SU-DHL-6 (cell line): ENCODE data around the gene FOXJ2.
"Not testable (repeated sequence)": the region's sequence is repeated elsewhere in the genome, so short reads cannot be mapped to it uniquely, and the experiment has no call there.

Experiments used
- H2AFZ ChIP-seq: fragments of 200-600 bp; sonication (generic); 2 replicates; pipeline ENCODE4 v1.6.1; 2014; ENCODE audit warnings: low read depth, mild to moderate bottlenecking, moderate library complexity, mixed read lengths, antibody characterized with exemption, low read length; ENCODE audit not compliant: severe bottlenecking
- H3F3A ChIP-seq: fragments of 200-600 bp; shearing (Covaris generic); 2 replicates; pipeline ENCODE4 v1.6.0; 2016; ENCODE audit warnings: antibody characterized with exemption, mild to moderate bottlenecking; ENCODE audit not compliant: insufficient read depth
- H3K27ac ChIP-seq: fragments of 200-600 bp; sonication (generic); 2 replicates; pipeline ENCODE4 v1.5.1; 2016; ENCODE audit warnings: low read depth, mild to moderate bottlenecking, low read length, moderate library complexity, mixed read lengths
- H3K27me3 ChIP-seq: fragments of 200-600 bp; sonication (generic), shearing (Covaris generic); 2 replicates; pipeline ENCODE4 v1.6.0; 2014; ENCODE audit warnings: mild to moderate bottlenecking, low read length
- H3K36me3 ChIP-seq: fragments of 200-600 bp; sonication (generic); 2 replicates; pipeline ENCODE4 v1.6.1; 2014; ENCODE audit warnings: mild to moderate bottlenecking, low read length, mixed read lengths
- H3K4me2 ChIP-seq: fragments of 300-600, 200-600 bp; shearing (Covaris generic), sonication (generic); 2 replicates; pipeline ENCODE4 v1.6.0; 2014; ENCODE audit warnings: low read length, low read depth, mild to moderate bottlenecking; ENCODE audit not compliant: poor library complexity, severe bottlenecking
- H3K4me3 ChIP-seq: fragments of 200-600 bp; sonication (generic); 2 replicates; pipeline ENCODE4 v1.5.1; 2014; ENCODE audit warnings: antibody characterized with exemption, low read length, mild to moderate bottlenecking, mixed read lengths; ENCODE audit not compliant: insufficient read depth, poor library complexity, severe bottlenecking
- H3K79me2 ChIP-seq: fragments of 200-600 bp; sonication (generic); 2 replicates; pipeline ENCODE4 v1.6.1; 2014; ENCODE audit warnings: mild to moderate bottlenecking, low read length, moderate library complexity; ENCODE audit not compliant: insufficient read depth
- H3K9ac ChIP-seq: fragments of 200-600 bp; sonication (generic); 2 replicates; pipeline ENCODE4 v1.7.0; 2014; ENCODE audit warnings: mild to moderate bottlenecking, low read length
- H3K9me2 ChIP-seq: fragments of 200-600 bp; sonication (generic); replicated peaks from 2 replicates; pipeline ENCODE4 v1.6.1; 2014; ENCODE audit warnings: low read length; ENCODE audit not compliant: insufficient read depth
- H3K9me3 ChIP-seq: fragments of 200-600 bp; sonication (generic); 2 replicates; pipeline ENCODE4 v1.6.1; 2014; ENCODE audit warnings: low read length, mixed read lengths; ENCODE audit not compliant: insufficient read depth
- H4K20me1 ChIP-seq: fragments of 200-600 bp; sonication (generic); 2 replicates; pipeline ENCODE4 v1.6.1; 2014; ENCODE audit warnings: low read depth, mild to moderate bottlenecking, antibody characterized with exemption, low read length, moderate library complexity, mixed read lengths
- EZH2phosphoT487 ChIP-seq: fragments of 200-600 bp; sonication (generic), shearing (Covaris generic); conservative IDR thresholded peaks from 2 replicates; pipeline ENCODE4 v1.6.1; 2018; ENCODE audit warnings: mild to moderate bottlenecking, antibody characterized with exemption, low read length, moderate library complexity, mixed read lengths
- TF ChIP-seq, protein P1 (sequence below): fragments of 200-600 bp; sonication (generic); IDR thresholded peaks from one replicate; pipeline ENCODE4 v1.5.1; 2017; ENCODE audit warnings: antibody characterized with exemption, mild to moderate bottlenecking, low read length, moderate library complexity; ENCODE audit not compliant: insufficient read depth, poor library complexity, severe bottlenecking

The FOXJ2 gene

GRCh38 chr12:8078916-8079315 is 46.4 kb downstream of the FOXJ2 start:
- no peaks in the 10 kb centered on the region for H4K20me1 ChIP-seq
- H3K9ac ChIP-seq: no peak overlapping the region
- no peak overlapping the region for H3K4me3 ChIP-seq
- H3K79me2 ChIP-seq: peaks cover 24% of the 10 kb centered on the region
- TF ChIP-seq EZH2phosphoT487: no peak
- TF ChIP-seq, protein P1, sequence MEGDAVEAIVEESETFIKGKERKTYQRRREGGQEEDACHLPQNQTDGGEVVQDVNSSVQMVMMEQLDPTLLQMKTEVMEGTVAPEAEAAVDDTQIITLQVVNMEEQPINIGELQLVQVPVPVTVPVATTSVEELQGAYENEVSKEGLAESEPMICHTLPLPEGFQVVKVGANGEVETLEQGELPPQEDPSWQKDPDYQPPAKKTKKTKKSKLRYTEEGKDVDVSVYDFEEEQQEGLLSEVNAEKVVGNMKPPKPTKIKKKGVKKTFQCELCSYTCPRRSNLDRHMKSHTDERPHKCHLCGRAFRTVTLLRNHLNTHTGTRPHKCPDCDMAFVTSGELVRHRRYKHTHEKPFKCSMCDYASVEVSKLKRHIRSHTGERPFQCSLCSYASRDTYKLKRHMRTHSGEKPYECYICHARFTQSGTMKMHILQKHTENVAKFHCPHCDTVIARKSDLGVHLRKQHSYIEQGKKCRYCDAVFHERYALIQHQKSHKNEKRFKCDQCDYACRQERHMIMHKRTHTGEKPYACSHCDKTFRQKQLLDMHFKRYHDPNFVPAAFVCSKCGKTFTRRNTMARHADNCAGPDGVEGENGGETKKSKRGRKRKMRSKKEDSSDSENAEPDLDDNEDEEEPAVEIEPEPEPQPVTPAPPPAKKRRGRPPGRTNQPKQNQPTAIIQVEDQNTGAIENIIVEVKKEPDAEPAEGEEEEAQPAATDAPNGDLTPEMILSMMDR: no peak
- H3K4me2 ChIP-seq: no peak overlapping the region
- no peaks in the 10 kb centered on the region for H3K27me3 ChIP-seq
- no peaks in the 10 kb centered on the region for H3K9me3 ChIP-seq
- no peaks in the 10 kb centered on the region for H3K36me3 ChIP-seq
- H3F3A ChIP-seq: no peaks in the 10 kb centered on the region
- no peaks in the 10 kb centered on the region for H3K9me2 ChIP-seq
- H3K27ac ChIP-seq: no peak overlapping the region
- no peak overlapping the region for H2AFZ ChIP-seq

DNA sequence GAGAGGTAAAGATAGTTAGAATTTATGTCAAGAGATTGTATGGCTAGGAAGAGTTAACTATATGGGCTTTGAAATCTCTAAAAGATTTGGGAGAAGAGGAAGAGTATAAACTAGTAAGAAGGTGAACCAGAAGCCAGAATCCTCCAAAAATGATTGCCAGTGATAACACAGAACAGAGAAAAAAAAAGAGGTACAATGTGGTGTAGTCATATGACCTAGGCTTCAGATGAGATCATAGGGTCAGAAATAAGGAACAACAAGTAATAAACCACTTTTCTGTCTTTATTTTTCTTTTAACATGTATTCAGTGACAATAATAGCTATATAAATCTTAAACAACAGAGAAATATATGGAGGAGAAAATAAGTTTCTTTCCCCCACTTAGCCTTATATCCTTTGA is 47.6 kb downstream of the FOXJ2 start:
- Histone ChIP-seq H3K27me3 (no peaks in the 10 kb centered on the region), H2AFZ (no peak overlapping the region), H3K4me2 (no peak overlapping the region), H3K36me3 (no peaks in the 10 kb centered on the region), H3F3A (no peaks in the 10 kb centered on the region), H3K9me2 (no peaks in the 10 kb centered on the region), H3K9ac (no peak overlapping the region), H3K4me3 (no peak overlapping the region), H3K79me2 (peaks cover 36% of the 10 kb centered on the region), H3K27ac (no peak overlapping the region), H4K20me1 (no peaks in the 10 kb centered on the region), H3K9me3 (no peaks in the 10 kb centered on the region)
- no peak for TF ChIP-seq EZH2phosphoT487
- TF ChIP-seq, protein P1: no peak

DNA sequence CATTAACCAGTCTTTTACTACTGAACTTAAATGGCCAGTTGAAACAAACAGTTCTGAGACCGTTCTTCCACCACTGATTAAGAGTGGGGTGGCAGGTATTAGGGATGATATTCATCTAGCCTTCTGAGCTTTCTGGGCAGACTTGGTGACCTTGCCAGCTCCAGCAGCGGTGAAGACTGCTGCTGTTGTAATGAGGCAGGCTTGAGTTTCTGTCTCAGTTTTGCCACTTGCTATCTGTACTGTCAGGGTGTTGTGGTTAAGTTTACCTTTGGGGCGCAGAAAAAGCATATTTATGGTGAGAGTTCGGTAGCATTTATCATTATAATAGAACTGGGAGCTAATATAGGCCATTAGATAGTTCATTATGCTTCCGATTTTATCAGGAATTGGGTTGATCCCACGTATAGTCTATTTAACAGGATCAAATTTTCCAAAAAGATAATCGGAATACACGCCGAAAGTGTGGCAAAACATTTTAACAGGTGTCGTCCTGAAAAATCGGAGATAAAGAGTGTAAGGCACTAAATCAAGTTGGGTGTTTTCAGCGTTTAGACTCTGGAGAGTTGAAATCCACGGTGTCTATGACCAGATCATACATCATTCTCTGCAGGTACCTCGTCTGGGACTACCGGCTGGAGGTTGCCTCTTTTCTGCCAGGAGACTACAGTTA is 48.9 kb downstream of the FOXJ2 start:
- Histone ChIP-seq H2AFZ (peak overlapping the region; percentile 65), H3K27ac (peak overlapping the region; percentile 75), H3K79me2 (peaks cover 49% of the 10 kb centered on the region)

DNA sequence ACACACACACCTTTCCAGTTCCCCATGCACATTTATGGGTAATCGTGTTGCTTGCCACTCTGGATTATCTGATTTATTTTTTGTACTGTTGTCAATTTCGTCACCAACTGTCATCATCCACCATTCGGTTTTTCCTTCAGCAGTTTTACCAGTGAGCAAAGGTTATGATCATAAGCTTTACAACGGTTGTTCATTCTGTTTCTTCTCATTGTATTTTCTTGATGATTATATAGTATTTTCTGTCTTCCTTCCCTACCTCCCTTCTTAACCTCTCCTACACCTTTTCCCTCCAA is 50.2 kb downstream of the FOXJ2 start:
- Histone ChIP-seq H4K20me1 (no peaks in the 10 kb centered on the region), H2AFZ (peak overlapping the region; percentile 76), H3F3A (no peaks in the 10 kb centered on the region), H3K27me3 (no peaks in the 10 kb centered on the region), H3K79me2 (peaks cover 61% of the 10 kb centered on the region), H3K36me3 (no peaks in the 10 kb centered on the region), H3K4me3 (peak overlapping the region; percentile 73), H3K27ac (peak overlapping the region; percentile 75), H3K9ac (peak overlapping the region; percentile 68), H3K9me2 (no peaks in the 10 kb centered on the region), H3K9me3 (no peaks in the 10 kb centered on the region), H3K4me2 (peak overlapping the region; percentile 87)
- TF ChIP-seq, protein P1: no peak
- TF ChIP-seq EZH2phosphoT487: no peak

More for the DNA sequence above, 48.9 kb downstream of the FOXJ2 start:
- no peaks in the 10 kb centered on the region for H4K20me1 ChIP-seq
- no peaks in the 10 kb centered on the region for H3K36me3 ChIP-seq
- no peaks in the 10 kb centered on the region for H3K27me3 ChIP-seq
- peak overlapping the region; percentile 87 for H3K4me2 ChIP-seq
- no peaks in the 10 kb centered on the region for H3K9me2 ChIP-seq
- H3F3A ChIP-seq: no peaks in the 10 kb centered on the region
- peak overlapping the region; percentile 68 for H3K9ac ChIP-seq
- peak overlapping the region; percentile 73 for H3K4me3 ChIP-seq
- H3K9me3 ChIP-seq: no peaks in the 10 kb centered on the region
- no peak for TF ChIP-seq EZH2phosphoT487

DNA sequence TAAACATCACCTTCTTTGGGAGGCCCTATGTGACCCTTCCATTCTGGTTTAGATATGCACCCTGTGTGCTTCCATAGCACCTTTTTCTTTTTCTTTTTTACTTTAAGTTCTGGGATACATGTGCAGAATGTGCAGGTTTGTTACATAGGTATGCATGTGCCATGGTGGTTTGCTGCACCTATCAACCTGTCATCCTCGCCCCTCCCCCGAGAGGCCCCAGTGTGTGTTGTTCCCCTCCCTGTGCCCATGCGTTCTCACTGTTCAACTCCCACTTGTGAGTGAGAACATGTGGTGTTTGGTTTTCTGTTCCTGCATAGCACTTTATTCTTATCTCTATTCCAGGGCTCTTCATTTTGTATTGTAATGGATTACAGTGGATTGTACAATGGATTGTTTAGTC is 51.8 kb downstream of the FOXJ2 start:
- H3F3A ChIP-seq, H3K4me3 ChIP-seq, H3K27me3 ChIP-seq, H3K9me3 ChIP-seq, H4K20me1 ChIP-seq, H2AFZ ChIP-seq, H3K9me2 ChIP-seq, H3K36me3 ChIP-seq, H3K27ac ChIP-seq: not testable (repeated sequence)
- Histone ChIP-seq H3K4me2 (peak overlapping the region; percentile 87), H3K79me2 (peaks cover 76% of the 10 kb centered on the region), H3K9ac (0 out of 2 replicates have a peak overlapping the region, but pooled peaks have one; percentile 4)
